Liver (tissue), 9 donors: ENCODE data around the gene C20orf173. TPM values are rescaled to one million over a fixed set of nuclear protein-coding genes. Genes with fewer than 3 reads are reported as not detected.

Source experiments
- DNase-seq: peaks from one replicate; pipeline ENCODE4 v3.0.0-alpha.2; 2017; ENCODE audit warnings: low spot score
- H3K27ac ChIP-seq, 2 donors: one replicate each; pipeline ENCODE4 v1.7.0; 2013; ENCODE audit warnings: inconsistent platforms in 2 of 2, low read length in 2 of 2, control low read depth in 1 of 2, low read depth in 1 of 2, mild to moderate bottlenecking in 1 of 2
- H3K27me3 ChIP-seq, 4 donors: one replicate each; pipeline versions ENCODE4 v1.6.1 to v1.7.0; 2013; ENCODE audit warnings: low read length in 3 of 4, inconsistent platforms in 1 of 4, mild to moderate bottlenecking in 1 of 4, moderate library complexity in 1 of 4; ENCODE audit not compliant: control insufficient read depth in 4 of 4, insufficient read depth in 4 of 4
- H3K36me3 ChIP-seq, 4 donors: one replicate each; pipeline versions ENCODE4 v1.6.1 to v1.7.0; 2013; ENCODE audit warnings: low read length in 3 of 4, mild to moderate bottlenecking in 3 of 4, low read depth in 1 of 4, moderate library complexity in 1 of 4; ENCODE audit not compliant: control insufficient read depth in 4 of 4, insufficient read depth in 3 of 4
- H3K4me1 ChIP-seq, 4 donors: one replicate each; pipeline versions ENCODE4 v1.6.1 to v1.7.0; 2013; ENCODE audit warnings: low read length in 3 of 4, mild to moderate bottlenecking in 3 of 4, moderate library complexity in 1 of 4; ENCODE audit not compliant: control insufficient read depth in 4 of 4, insufficient read depth in 4 of 4
- H3K4me3 ChIP-seq, 3 donors: one replicate each; pipeline versions ENCODE4 v1.6.1 to v1.7.0; 2013; ENCODE audit warnings: low read length in 3 of 3, control low read depth in 1 of 3, low read depth in 1 of 3, mild to moderate bottlenecking in 1 of 3
- H3K9ac ChIP-seq, 2 donors: one replicate each; pipeline ENCODE4 v1.7.0; 2013; ENCODE audit warnings: low read length in 2 of 2, mild to moderate bottlenecking in 2 of 2, moderate library complexity in 2 of 2, control low read depth in 1 of 2, low read depth in 1 of 2
- H3K9me3 ChIP-seq, 4 donors: one replicate each; pipeline versions ENCODE4 v1.6.1 to v1.7.0; 2013; ENCODE audit warnings: low read length in 3 of 4; ENCODE audit not compliant: control insufficient read depth in 4 of 4
- ATF3 ChIP-seq: IDR thresholded peaks from 2 replicates; pipeline ENCODE4 v1.6.1; 2016; ENCODE audit warnings: antibody characterized with exemption
- CTCF ChIP-seq: fragments of 150-350 bp; IDR thresholded peaks from 2 replicates; pipeline ENCODE4 v1.5.1; 2017; ENCODE audit warnings: improper control_type of control experiment, low read depth, low read length; ENCODE audit not compliant: missing input control
- EGR1 ChIP-seq, 2 donors: IDR thresholded peaks; 2 replicates each; pipeline ENCODE4 v1.6.1; 2016 to 2018; ENCODE audit warnings: antibody characterized with exemption in 2 of 2, low read depth in 2 of 2
- FOXA1 ChIP-seq: IDR thresholded peaks from 2 replicates; pipeline ENCODE4 v1.6.1; 2016; ENCODE audit warnings: antibody characterized with exemption
- GABPA ChIP-seq, 2 donors: IDR thresholded peaks in 1 of 2; conservative IDR thresholded peaks in 1 of 2; 2 replicates each; pipeline ENCODE4 v1.6.1; 2016; ENCODE audit warnings: antibody characterized with exemption in 2 of 2, mild to moderate bottlenecking in 1 of 2, moderate library complexity in 1 of 2
- HNF4A ChIP-seq, 2 donors: conservative IDR thresholded peaks; 2 replicates each; pipeline ENCODE4 v1.6.1; 2016; ENCODE audit warnings: antibody characterized with exemption in 2 of 2, mild to moderate bottlenecking in 2 of 2
- HNF4G ChIP-seq: IDR thresholded peaks from 2 replicates; pipeline ENCODE4 v1.6.1; 2016; ENCODE audit warnings: antibody characterized with exemption
- JUND ChIP-seq, 2 donors: IDR thresholded peaks; 2 replicates each; pipeline ENCODE4 v1.6.1; 2016; ENCODE audit warnings: antibody characterized with exemption in 2 of 2
- MAX ChIP-seq: IDR thresholded peaks from 2 replicates; pipeline ENCODE4 v1.6.1; 2016; ENCODE audit warnings: antibody characterized with exemption
- NR2F2 ChIP-seq: IDR thresholded peaks from 2 replicates; pipeline ENCODE4 v1.6.1; 2016; ENCODE audit warnings: antibody characterized with exemption
- RAD21 ChIP-seq, 2 donors: IDR thresholded peaks; 2 replicates each; pipeline ENCODE4 v1.6.1; 2016; ENCODE audit warnings: antibody characterized with exemption in 2 of 2, mild to moderate bottlenecking in 2 of 2
- REST ChIP-seq: IDR thresholded peaks from 2 replicates; pipeline ENCODE4 v1.6.1; 2016; ENCODE audit warnings: antibody characterized with exemption, mild to moderate bottlenecking
- RXRA ChIP-seq, 2 donors: IDR thresholded peaks; 2 replicates each; pipeline ENCODE4 v1.6.1; 2017 to 2018; ENCODE audit warnings: antibody characterized with exemption in 2 of 2, mild to moderate bottlenecking in 1 of 2
- SP1 ChIP-seq: IDR thresholded peaks from 2 replicates; pipeline ENCODE4 v1.6.1; 2018; ENCODE audit warnings: antibody characterized with exemption, mild to moderate bottlenecking
- TAF1 ChIP-seq: conservative IDR thresholded peaks from 2 replicates; pipeline ENCODE4 v1.6.1; 2016; ENCODE audit warnings: antibody characterized with exemption, mild to moderate bottlenecking
- YY1 ChIP-seq: IDR thresholded peaks from 2 replicates; pipeline ENCODE4 v1.6.1; 2016; ENCODE audit warnings: antibody characterized with exemption, mild to moderate bottlenecking
- ZBTB33 ChIP-seq: IDR thresholded peaks from 2 replicates; pipeline ENCODE4 v1.6.1; 2016; ENCODE audit warnings: antibody characterized with exemption
- whole genome bisulfite sequencing: extraction: QIAGEN DNeasy Blood & Tissue Kit; methylation state at CpG from one replicate; pipeline ENCODE4 v1.1.7; 2013; 5-methylcytosine and 5-hydroxymethylcytosine counted together
- polyA plus RNA-seq, 2 donors: library from polyadenylated mRNA; stranded (reverse) in 1 of 2; unstranded in 1 of 2; fragments of 200-250 nt in 1 of 2; fragments of >200 nt in 1 of 2; fragmentation: Nextera tagmentation in 1 of 2; extraction: Ambion mirVana in 1 of 2; gene quantifications; one replicate each; pipeline versions ENCODE4 v1.2.1 to v1.2.3, GENCODE V29; 2013 to 2015
- total RNA-seq, 2 donors: library from RNA; depleted of rRNA; stranded (reverse); fragments of >200 nt; gene quantifications; one replicate each; pipeline ENCODE4 v1.2.3, GENCODE V29; 2014
- donor health status: healthy.
- donor health status: healthy.
- donor health status: healthy.
- donor health status: healthy.
- donor health status: healthy.

The C20orf173 gene
- total and polyA plus RNA-seq, 4 donors: not detected

GRCh38 chr20:35558451-35558850 lies 29.0 kb upstream of the C20orf173 start:
- H3K27me3 ChIP-seq: no peaks in the 10 kb centered on the region
- no peak overlapping the region for H3K4me3 ChIP-seq
- H3K36me3 ChIP-seq: peaks cover 6 to 36% (median 28%) of the 10 kb centered on the region in 4 donors
- no peaks in the 10 kb centered on the region for H3K9me3 ChIP-seq
- no peak overlapping the region for H3K27ac ChIP-seq
- no peak for DNase-seq
- H3K4me1 ChIP-seq: no peaks in the 10 kb centered on the region
- H3K9ac ChIP-seq: no peak overlapping the region
- WGBS: 98% methylated on average over 4 of the region's 4 CpGs
- TF ChIP-seq MAX: no peak
- TF ChIP-seq RAD21 (IDR thresholded peaks at IDR 0.05): no peak
- TF ChIP-seq TAF1: no peak
- no peak for TF ChIP-seq FOXA1
- no peak for TF ChIP-seq SP1
- TF ChIP-seq CTCF: no peak
- TF ChIP-seq HNF4G: no peak
- no peak for TF ChIP-seq REST
- no peak for TF ChIP-seq GABPA (IDR thresholded peaks at IDR 0.05 in 1 of 2, conservative IDR thresholded peaks at IDR 0.05 in 1 of 2)
- no peak for TF ChIP-seq NR2F2
- no peak for TF ChIP-seq HNF4A (conservative IDR thresholded peaks at IDR 0.05)
- TF ChIP-seq ATF3: no peak
- TF ChIP-seq JUND (IDR thresholded peaks at IDR 0.05): no peak

- Histone ChIP-seq H3K27me3 (no peaks in the 10 kb centered on the region), H3K4me3 (no peak overlapping the region), H3K9ac (no peak overlapping the region), H3K9me3 (no peaks in the 10 kb centered on the region), H3K36me3 (peaks cover 6 to 44% (median 35%) of the 10 kb centered on the region in 4 donors), H3K4me1 (no peaks in the 10 kb centered on the region), H3K27ac (no peak overlapping the region)
- DNase-seq: no peak
- 99% methylated on average over 8 of the region's 8 CpGs for WGBS
- no peak for TF ChIP-seq CTCF
- TF ChIP-seq HNF4A (conservative IDR thresholded peaks at IDR 0.05): no peak
- TF ChIP-seq MAX: no peak
- TF ChIP-seq REST: no peak
- no peak for TF ChIP-seq EGR1 (IDR thresholded peaks at IDR 0.05; ENCODE audit: low read depth in 2 of 2)
- TF ChIP-seq YY1: no peak
- TF ChIP-seq NR2F2: no peak
- TF ChIP-seq ZBTB33: no peak
- no peak for TF ChIP-seq TAF1
- no peak for TF ChIP-seq ATF3
- TF ChIP-seq GABPA (IDR thresholded peaks at IDR 0.05 in 1 of 2, conservative IDR thresholded peaks at IDR 0.05 in 1 of 2): no peak
- no peak for TF ChIP-seq RXRA (IDR thresholded peaks at IDR 0.05)
- no peak for TF ChIP-seq RAD21 (IDR thresholded peaks at IDR 0.05)
Measured at GRCh38 chr20:35556871-35557270, 27.4 kb upstream of the C20orf173 start.
